IMR-90 (cell line): ENCODE results near the gene RNF103. TPM values are rescaled to one million over a fixed set of nuclear protein-coding genes. Genes with fewer than 3 reads are reported as not detected.

Experiments
- ATAC-seq: fragments of 200-7000 bp; cut with Tn5 transposase; 2 replicates; pipeline ENCODE4 v1.9.1; 2020; ENCODE audit warnings: low read depth, mild to moderate bottlenecking, moderate library complexity
- Bru-seq: library from RNA; stranded (reverse); fragments of 400-500 nt; gene quantifications from one replicate; lab custom pipeline; 2021; lab: Mats Ljungman, UMichigan
- BruChase-seq, 2 experiments: library from RNA; stranded (reverse); fragments of 400-500 nt; gene quantifications; one replicate each; lab custom pipeline; 2021; lab: Mats Ljungman, UMichigan
- BruUV-seq: library from RNA; stranded (reverse); fragments of 400-500 nt; replicated peaks from 2 replicates; lab custom pipeline; 2021; lab: Mats Ljungman, UMichigan
- CTCF ChIA-PET: fragments of 300-600 bp; formaldehyde crosslinking; extraction: SDS; loops from one replicate; lab custom pipeline; 2021; ENCODE audit warnings: antibody characterized with exemption; lab: Yijun Ruan, JAX
- POLR2A ChIA-PET: fragments of 300-600 bp; sonication (Branson Sonifier 250); formaldehyde crosslinking; loops from one replicate; lab custom pipeline; 2022; ENCODE audit warnings: antibody characterized with exemption; ENCODE audit not compliant: unreplicated experiment; lab: Charles Lee
- DNase-seq: peaks from one replicate; pipeline ENCODE4 v3.0.0; 2013
- H2AFZ ChIP-seq: replicated peaks from 2 replicates; pipeline ENCODE3; 2013; ENCODE audit warnings: low read length, mild to moderate bottlenecking; ENCODE audit not compliant: poor library complexity
- H2AK5ac ChIP-seq: 2 replicates; pipeline ENCODE4 v1.6.1; 2013; ENCODE audit warnings: low read depth, low read length, inconsistent platforms
- H2AK9ac ChIP-seq: replicated peaks from 2 replicates; pipeline ENCODE3; 2013; ENCODE audit warnings: mild to moderate bottlenecking, low read depth, low read length, moderate library complexity; ENCODE audit not compliant: poor library complexity
- H2BK120ac ChIP-seq: 2 replicates; pipeline ENCODE4 v1.6.1; 2013; ENCODE audit warnings: low read depth, low read length, inconsistent platforms
- H2BK15ac ChIP-seq: 3 replicates; pipeline ENCODE4 v1.6.1; 2013; ENCODE audit warnings: low read depth, low read length, inconsistent platforms
- H2BK20ac ChIP-seq: 2 replicates; pipeline ENCODE4 v1.6.1; 2013; ENCODE audit warnings: low read depth, mild to moderate bottlenecking, inconsistent platforms, low read length, moderate library complexity
- H2BK5ac ChIP-seq: 2 replicates; pipeline ENCODE4 v1.6.1; 2013; ENCODE audit warnings: mild to moderate bottlenecking, low read depth, low read length, inconsistent platforms; ENCODE audit not compliant: poor library complexity, severe bottlenecking
- H3K14ac ChIP-seq: replicated peaks from 2 replicates; pipeline ENCODE4 v1.6.1; 2013; ENCODE audit warnings: low read depth, low read length, inconsistent platforms
- H3K18ac ChIP-seq: 2 replicates; pipeline ENCODE4 v1.6.1; 2013; ENCODE audit warnings: low read depth, low read length, control low read depth
- H3K23ac ChIP-seq: 2 replicates; pipeline ENCODE4 v1.6.1; 2013; ENCODE audit warnings: low read depth, low read length, inconsistent platforms
- H3K27ac ChIP-seq: 2 replicates; pipeline ENCODE4 v1.5.1; 2013; ENCODE audit warnings: mild to moderate bottlenecking, control low read depth, low read length; ENCODE audit not compliant: insufficient read depth
- H3K27me3 ChIP-seq: 2 replicates; pipeline ENCODE4 v1.6.1; 2013; ENCODE audit warnings: low read length; ENCODE audit not compliant: control insufficient read depth, insufficient read depth
- H3K36me3 ChIP-seq: 2 replicates; pipeline ENCODE4 v1.6.1; 2013; ENCODE audit warnings: low read length, mixed read lengths; ENCODE audit not compliant: control insufficient read depth, insufficient read depth
- H3K4ac ChIP-seq: 2 replicates; pipeline ENCODE4 v1.6.1; 2013; ENCODE audit warnings: low read depth, low read length, inconsistent platforms
- H3K4me1 ChIP-seq: 2 replicates; pipeline ENCODE4 v1.6.1; 2013; ENCODE audit warnings: low read length, mixed read lengths; ENCODE audit not compliant: control insufficient read depth, insufficient read depth
- H3K4me2 ChIP-seq: 2 replicates; pipeline ENCODE4 v1.6.1; 2013; ENCODE audit warnings: low read depth, mild to moderate bottlenecking, control low read depth, low read length, moderate library complexity
- H3K4me3 ChIP-seq: 2 replicates; pipeline ENCODE4 v1.5.1; 2013; ENCODE audit warnings: low read depth, mild to moderate bottlenecking, control low read depth, low read length, moderate library complexity; ENCODE audit not compliant: insufficient read depth
- H3K56ac ChIP-seq: 2 replicates; pipeline ENCODE4 v1.6.1; 2013; ENCODE audit warnings: low read length, inconsistent platforms; ENCODE audit not compliant: insufficient read depth; ENCODE audit errors: extremely low read depth
- H3K79me1 ChIP-seq, 2 experiments: 2 replicates each; pipeline ENCODE4 v1.6.1; 2013; ENCODE audit warnings: low read length in 2 of 2, inconsistent platforms in 1 of 2, low read depth in 1 of 2
- H3K9ac ChIP-seq: 2 replicates; pipeline ENCODE4 v1.6.1; 2013; ENCODE audit warnings: low read depth, low read length, control low read depth
- H3K9me1 ChIP-seq: 2 replicates; pipeline ENCODE4 v1.6.1; 2013; ENCODE audit warnings: low read length, inconsistent platforms; ENCODE audit not compliant: insufficient read depth
- H3K9me3 ChIP-seq: 2 replicates; pipeline ENCODE4 v1.6.1; 2013; ENCODE audit warnings: low read length; ENCODE audit not compliant: control insufficient read depth, insufficient read depth
- H4K20me1 ChIP-seq: 2 replicates; pipeline ENCODE4 v1.6.1; 2013; ENCODE audit warnings: low read length, inconsistent platforms; ENCODE audit not compliant: insufficient read depth
- H4K5ac ChIP-seq: 2 replicates; pipeline ENCODE4 v1.6.1; 2013; ENCODE audit warnings: mild to moderate bottlenecking, low read depth, low read length, control low read depth
- H4K8ac ChIP-seq, 2 experiments: 2 replicates each; pipeline ENCODE4 v1.6.1; 2013; ENCODE audit warnings: low read depth in 2 of 2, low read length in 2 of 2, control low read depth in 1 of 2, inconsistent platforms in 1 of 2
- H4K91ac ChIP-seq: 2 replicates; pipeline ENCODE4 v1.6.1; 2013; ENCODE audit warnings: low read depth, low read length, inconsistent platforms; ENCODE audit not compliant: insufficient read depth
- BHLHE40 ChIP-seq: fragments of 150-350 bp; IDR thresholded peaks from 2 replicates; pipeline ENCODE4 v1.6.1; 2016; ENCODE audit warnings: mild to moderate bottlenecking, low read depth, low read length
- CEBPB ChIP-seq: IDR thresholded peaks from 2 replicates; pipeline ENCODE4 v1.6.1; 2012; ENCODE audit warnings: low read depth, low read length, improper control_type of control experiment
- FOS ChIP-seq: fragments of 150-350 bp; IDR thresholded peaks from 2 replicates; pipeline ENCODE4 v1.6.1; 2016; ENCODE audit warnings: low read depth, low read length
- MAZ ChIP-seq: IDR thresholded peaks from 2 replicates; pipeline ENCODE4 v1.6.1; 2012; ENCODE audit warnings: low read depth, mild to moderate bottlenecking, low read length, improper control_type of control experiment, moderate library complexity, borderline replicate concordance
- MXI1 ChIP-seq: IDR thresholded peaks from 2 replicates; pipeline ENCODE4 v1.6.1; 2012; ENCODE audit warnings: low read depth, mild to moderate bottlenecking, low read length, moderate library complexity, borderline replicate concordance
- POLR2A ChIP-seq: IDR thresholded peaks from 2 replicates; pipeline ENCODE4 v1.6.1; 2012; ENCODE audit warnings: mild to moderate bottlenecking, low read depth, low read length
- WGBS, 2 experiments: methylation state at CpG; one replicate each; pipeline versions ENCODE4 v1.1.5 to v1.1.7; 2013; ENCODE audit warnings: missing lambda C conversion rate in 2 of 2; ENCODE audit not compliant: insufficient read length in 1 of 2; ENCODE audit errors: extremely low coverage in 2 of 2; 5-methylcytosine and 5-hydroxymethylcytosine counted together
- dilution Hi-C: fragments of 300-500 bp; cut with HindIII; formaldehyde crosslinking; loops from one replicate; pipeline ENCODE4 v1.14.3; 2018; ENCODE audit warnings: low sequenced_read_pairs; ENCODE audit not compliant: unreplicated experiment
- in situ Hi-C: fragments of 300-500 bp; cut with MboI; formaldehyde crosslinking; loops from 3 replicates; pipeline ENCODE4 v1.14.3; 2019; ENCODE audit warnings: low sequenced_read_pairs, inconsistent platforms, mixed read lengths
- intact Hi-C: fragments of 100-400 bp; cut with micrococcal nuclease; formaldehyde crosslinking; loops from 2 replicates; pipeline ENCODE4 v1.10.0; 2022
- long read RNA-seq: library from polyadenylated mRNA; unstranded; transcript quantifications from one replicate; pipeline ENCODE4 v2.0.0, GENCODE V29; 2021; ENCODE audit not compliant: unreplicated experiment
- polyA plus RNA-seq, 3 experiments: library from polyadenylated mRNA; depleted of rRNA; stranded (reverse); fragments of >200 nt; gene quantifications; 2 replicates each; pipeline ENCODE4 v1.2.3, GENCODE V29; 2012; ENCODE audit warnings: low replicate concordance in 1 of 3
- total RNA-seq: library from RNA; depleted of rRNA; stranded (reverse); fragments of >200 nt; gene quantifications from 2 replicates; pipeline ENCODE4 v1.2.3, GENCODE V29; 2012; rRNA removed

The RNF103 gene
- total RNA-seq = 5.6 and 10.0 TPM in 2 replicates
- 5.5 and 7.2 TPM in 2 replicates for polyA plus RNA-seq (2012; rRNA removed)
- 2.0 and 2.4 TPM in 2 replicates for polyA plus RNA-seq (2012; cell fraction: cytosol; rRNA removed)
- 2.2 and 13.9 TPM in 2 replicates for polyA plus RNA-seq (2012; cell fraction: nucleus; rRNA removed; ENCODE audit: low replicate concordance)
- percentile 70 among the genes with signal in this experiment for Bru-seq, nascent RNA
- percentile 92 among the genes with signal in this experiment for BruChase-seq, experiment 1, labeled RNA remaining after a 6-hour chase
- BruChase-seq, experiment 2, labeled RNA remaining after a 2-hour chase = percentile 96 among the genes with signal in this experiment
- long read RNA-seq, transcript RNF103-201 (4 exons, 3,477 nt) = major isoform, 57 of 66 reads
- long read RNA-seq, partial matches to known transcripts = 0 of 66 reads
- long read RNA-seq, other reads (novel, unspliced or antisense) = 9 of 66 reads

GRCh38 chr2:86623494-86624266, at the start of gene RNF103:
RNF103 (minus strand) TSS chr2:86623865; CDS start chr2:86622886, 979 bp downstream.
- Histone ChIP-seq H4K91ac (no peak within 1 kb of the TSS), H3K27ac (peak within 1 kb of the TSS; percentile 68), H3K4me1 (peaks cover 2% of the 10 kb centered on the region; the same call in 1 of the 2 replicates), H2AK5ac (no peak within 1 kb of the TSS), H4K5ac (peak within 1 kb of the TSS; percentile 79), H3K27me3 (no peaks in the 10 kb centered on the region; the same call in 1 of the 2 replicates), H3K56ac (peak within 1 kb of the TSS; percentile 75), H2BK5ac (peak within 1 kb of the TSS; percentile 58), H2BK20ac (no peak within 1 kb of the TSS), H4K20me1 (no peaks in the 10 kb centered on the region; the same call in 1 of the 2 replicates), H3K4ac (peak within 1 kb of the TSS; percentile 77), H2AFZ (peak within 1 kb of the TSS; percentile 89), H3K9me3 (no peaks in the 10 kb centered on the region), H4K8ac (peak within 1 kb of the TSS; percentile 63 to 78), H2BK15ac (no peak within 1 kb of the TSS), H2AK9ac (peak within 1 kb of the TSS; percentile 85), H2BK120ac (no peak within 1 kb of the TSS), H3K23ac (peak within 1 kb of the TSS; percentile 91; the same call in 1 of the 2 replicates), H3K9me1 (no peaks in the 10 kb centered on the region), H3K36me3 (no peaks in the 10 kb centered on the region), H3K4me2 (peak within 1 kb of the TSS; percentile 97), H3K4me3 (peak within 1 kb of the TSS; percentile 80), H3K14ac (peak within 1 kb of the TSS; percentile 89), H3K18ac (peak within 1 kb of the TSS; percentile 36; the same call in 1 of the 2 replicates), H3K9ac (peak within 1 kb of the TSS; percentile 87), H3K79me1 (peaks cover 4 to 6% of the 10 kb centered on the region in 2 experiments; a peak in 2 of 4 replicates)
- 1% methylated on average over 40 of the region's 77 CpGs; no CpG with 5 or more reads in 1 of the 2 experiments for WGBS, 2 experiments
- TF ChIP-seq POLR2A (peak; percentile 89), FOS (no peak), MAZ (peak; percentile 79; the same call in 1 of the 2 replicates), MXI1 (0 out of 2 replicates have a peak, but pooled peaks have one; percentile 21), BHLHE40 (peak; percentile 3; the same call in 1 of the 2 replicates), CEBPB (no peak)
- intact Hi-C loops (loop anchor here (1.0 to 5.0 kb wide), 3 partner anchors 106 to 182 kb away; partner anchors contain the start of gene KDM3A), dilution Hi-C loops (no loop called here), in situ Hi-C loops (loop anchor here (10.0 kb wide), 1 partner anchor 59 kb away; the partner anchor contains the start of gene CHMP3)
- POLR2A ChIA-PET = no interaction called here
- CTCF ChIA-PET = no interaction called here
- ATAC-seq (peak; percentile 93), DNase-seq (peak; percentile 81)
- BruUV-seq = no TSS peak
